HEK293 (cell line): ENCODE data around the gene DNAH1.

Experiments used
- CTCF ChIA-PET: fragments of 350-600 bp; formaldehyde crosslinking; extraction: SDS; loops from one replicate; lab custom pipeline; 2021; ENCODE audit warnings: antibody characterized with exemption; lab: Yijun Ruan, JAX
- POLR2A ChIA-PET: fragments of 300-600 bp; formaldehyde crosslinking; extraction: SDS; loops from one replicate; lab custom pipeline; 2020; ENCODE audit warnings: antibody characterized with exemption, inconsistent platforms; lab: Yijun Ruan, JAX
- H3K27ac ChIP-seq: fragments of 200-500 bp; sonication (Bioruptor generic); 2 replicates; pipeline ENCODE4 v1.5.1; 2014; ENCODE audit warnings: low read depth, low read length, control low read depth, inconsistent platforms; ENCODE audit errors: extremely low read depth
- H3K36me3 ChIP-seq, 2 experiments: fragments of 200-500 bp in 1 of 2; sonication (Bioruptor generic) in 1 of 2; 1 replicate in 1 of 2; 2 replicates in 1 of 2; pipeline ENCODE4 v1.5.1; 2014 to 2017; ENCODE audit warnings: inconsistent platforms in 2 of 2, low read length in 2 of 2; ENCODE audit not compliant: control insufficient read depth in 2 of 2, insufficient read depth in 1 of 2
- H3K4me1 ChIP-seq: fragments of 200-500 bp; sonication (Bioruptor generic); 2 replicates; pipeline ENCODE4 v1.5.1; 2014; ENCODE audit warnings: mild to moderate bottlenecking, low read length, inconsistent platforms; ENCODE audit not compliant: control insufficient read depth, insufficient read depth
- H3K4me3 ChIP-seq: 2 replicates; pipeline ENCODE4 v1.5.1; 2011; ENCODE audit warnings: low read depth, mild to moderate bottlenecking, control low read depth, low read length, moderate library complexity
- H3K9me3 ChIP-seq: fragments of 200-500 bp; sonication (Bioruptor generic); 2 replicates; pipeline ENCODE4 v1.5.1; 2014; ENCODE audit warnings: low read depth, low read length, inconsistent platforms; ENCODE audit not compliant: control insufficient read depth, insufficient read depth
- EGR2 ChIP-seq: fragments of 450-650 bp; formaldehyde crosslinking; IDR thresholded peaks from 2 replicates; pipeline ENCODE4 v1.5.1; 2016; ENCODE audit warnings: low read depth, missing biosample characterization, missing genetic modification characterization
- GLI2 ChIP-seq: fragments of 450-650 bp; formaldehyde crosslinking; IDR thresholded peaks from 2 replicates; pipeline ENCODE4; 2017; ENCODE audit warnings: missing biosample characterization, missing genetic modification characterization, low read depth, borderline replicate concordance
- KLF1 ChIP-seq: fragments of 450-650 bp; formaldehyde crosslinking; IDR thresholded peaks from 2 replicates; pipeline ENCODE4 v1.5.1; 2016; ENCODE audit warnings: missing biosample characterization, missing genetic modification characterization
- MZF1 ChIP-seq: fragments of 450-650 bp; formaldehyde crosslinking; IDR thresholded peaks from 2 replicates; pipeline ENCODE4 v1.5.1; 2017; ENCODE audit warnings: missing biosample characterization, missing genetic modification characterization, borderline replicate concordance
- PRDM1 ChIP-seq: fragments of 450-650 bp; formaldehyde crosslinking; IDR thresholded peaks from 2 replicates; pipeline ENCODE4; 2016; ENCODE audit warnings: missing biosample characterization, missing genetic modification characterization
- REPIN1 ChIP-seq: fragments of 450-650 bp; formaldehyde crosslinking; IDR thresholded peaks from 2 replicates; pipeline ENCODE4 v1.5.1; 2017; ENCODE audit warnings: missing biosample characterization, missing genetic modification characterization, low read depth
- WT1 ChIP-seq: fragments of 450-650 bp; formaldehyde crosslinking; IDR thresholded peaks from 2 replicates; pipeline ENCODE4 v1.5.1; 2016; ENCODE audit warnings: missing biosample characterization, missing genetic modification characterization
- YY1 ChIP-seq: fragments of 450-650 bp; formaldehyde crosslinking; IDR thresholded peaks from 2 replicates; pipeline ENCODE4 v1.5.1; 2018; ENCODE audit warnings: missing biosample characterization, missing genetic modification characterization
- ZFP69B ChIP-seq: fragments of 450-650 bp; formaldehyde crosslinking; IDR thresholded peaks from 2 replicates; pipeline ENCODE4 v1.5.1; 2016; ENCODE audit warnings: missing biosample characterization, missing genetic modification characterization
- ZNF140 ChIP-seq: fragments of 450-650 bp; formaldehyde crosslinking; IDR thresholded peaks from 2 replicates; pipeline ENCODE4 v1.5.1; 2016; ENCODE audit warnings: missing biosample characterization, missing genetic modification characterization
- ZNF174 ChIP-seq: fragments of 450-650 bp; formaldehyde crosslinking; IDR thresholded peaks from 2 replicates; pipeline ENCODE4 v1.5.0; 2017; ENCODE audit warnings: missing biosample characterization, mild to moderate bottlenecking, missing genetic modification characterization
- ZNF214 ChIP-seq: fragments of 450-650 bp; formaldehyde crosslinking; IDR thresholded peaks from 2 replicates; pipeline ENCODE4 v1.5.1; 2017; ENCODE audit warnings: missing biosample characterization, mild to moderate bottlenecking, missing genetic modification characterization, borderline replicate concordance
- ZNF239 ChIP-seq: fragments of 450-650 bp; formaldehyde crosslinking; IDR thresholded peaks from 2 replicates; pipeline ENCODE4 v1.5.1; 2016; ENCODE audit warnings: missing biosample characterization, missing genetic modification characterization
- ZNF248 ChIP-seq: fragments of 450-650 bp; formaldehyde crosslinking; IDR thresholded peaks from 2 replicates; pipeline ENCODE4 v1.5.1; 2017; ENCODE audit warnings: missing biosample characterization, missing genetic modification characterization
- ZNF292 ChIP-seq: fragments of 450-650 bp; formaldehyde crosslinking; IDR thresholded peaks from 2 replicates; pipeline ENCODE4 v1.5.1; 2016; ENCODE audit warnings: low read depth, missing biosample characterization, missing genetic modification characterization, borderline replicate concordance
- ZNF335 ChIP-seq: fragments of 450-650 bp; formaldehyde crosslinking; conservative IDR thresholded peaks from 2 replicates; pipeline ENCODE4 v1.5.1; 2016; ENCODE audit warnings: missing biosample characterization, missing genetic modification characterization
- ZNF350 ChIP-seq: fragments of 450-650 bp; formaldehyde crosslinking; IDR thresholded peaks from 2 replicates; pipeline ENCODE4 v1.5.0; 2017; ENCODE audit warnings: missing biosample characterization, mild to moderate bottlenecking, missing genetic modification characterization
- ZNF416 ChIP-seq: fragments of 450-650 bp; formaldehyde crosslinking; IDR thresholded peaks from 2 replicates; pipeline ENCODE4 v1.5.1; 2016; ENCODE audit warnings: missing biosample characterization, missing genetic modification characterization
- ZNF473 ChIP-seq: fragments of 450-650 bp; formaldehyde crosslinking; IDR thresholded peaks from 2 replicates; pipeline ENCODE4 v1.5.1; 2017; ENCODE audit warnings: missing biosample characterization, missing genetic modification characterization
- ZNF488 ChIP-seq: fragments of 450-650 bp; formaldehyde crosslinking; IDR thresholded peaks from 2 replicates; pipeline ENCODE4 v1.5.1; 2016; ENCODE audit warnings: missing biosample characterization, missing genetic modification characterization
- ZNF549 ChIP-seq: fragments of 450-650 bp; IDR thresholded peaks from 2 replicates; pipeline ENCODE4 v1.5.1; 2018; ENCODE audit warnings: missing biosample characterization, missing genetic modification characterization, mild to moderate bottlenecking, inconsistent platforms, moderate library complexity
- ZNF629 ChIP-seq: fragments of 450-650 bp; formaldehyde crosslinking; IDR thresholded peaks from 2 replicates; pipeline ENCODE4 v1.5.1; 2017; ENCODE audit warnings: missing biosample characterization, missing genetic modification characterization
- ZNF791 ChIP-seq: fragments of 450-650 bp; formaldehyde crosslinking; IDR thresholded peaks from 2 replicates; pipeline ENCODE4 v1.5.1; 2016; ENCODE audit warnings: missing biosample characterization, missing genetic modification characterization
- ZSCAN5A ChIP-seq: fragments of 450-650 bp; formaldehyde crosslinking; IDR thresholded peaks from 2 replicates; pipeline ENCODE4 v1.5.1; 2016; ENCODE audit warnings: missing biosample characterization, missing genetic modification characterization
- ZXDB ChIP-seq: fragments of 450-650 bp; formaldehyde crosslinking; IDR thresholded peaks from 2 replicates; pipeline ENCODE4 v1.5.1; 2016; ENCODE audit warnings: missing biosample characterization, missing genetic modification characterization
- TF ChIP-seq, protein P1 (sequence below): fragments of 450-650 bp; formaldehyde crosslinking; IDR thresholded peaks from 2 replicates; pipeline ENCODE4 v1.5.1; 2016; ENCODE audit warnings: missing biosample characterization, missing genetic modification characterization
- TF ChIP-seq, protein P2 (sequence below): fragments of 450-650 bp; formaldehyde crosslinking; IDR thresholded peaks from 2 replicates; pipeline ENCODE4 v1.5.1; 2016; ENCODE audit warnings: missing biosample characterization, missing genetic modification characterization

DNAH1 gene

GRCh38 chr3:52429031-52429430 lies 112.9 kb downstream of the DNAH1 start:
- ChIA-PET CTCF (interaction anchor here (1.0 to 5.3 kb wide), 8 partner anchors 10 to 114 kb away, joined by 3 to 97 read pairs (median 5); partner anchors contain the start of gene SEMA3G), POLR2A (no interaction called here)
- no peaks in the 10 kb centered on the region for H3K4me1 ChIP-seq

DNA sequence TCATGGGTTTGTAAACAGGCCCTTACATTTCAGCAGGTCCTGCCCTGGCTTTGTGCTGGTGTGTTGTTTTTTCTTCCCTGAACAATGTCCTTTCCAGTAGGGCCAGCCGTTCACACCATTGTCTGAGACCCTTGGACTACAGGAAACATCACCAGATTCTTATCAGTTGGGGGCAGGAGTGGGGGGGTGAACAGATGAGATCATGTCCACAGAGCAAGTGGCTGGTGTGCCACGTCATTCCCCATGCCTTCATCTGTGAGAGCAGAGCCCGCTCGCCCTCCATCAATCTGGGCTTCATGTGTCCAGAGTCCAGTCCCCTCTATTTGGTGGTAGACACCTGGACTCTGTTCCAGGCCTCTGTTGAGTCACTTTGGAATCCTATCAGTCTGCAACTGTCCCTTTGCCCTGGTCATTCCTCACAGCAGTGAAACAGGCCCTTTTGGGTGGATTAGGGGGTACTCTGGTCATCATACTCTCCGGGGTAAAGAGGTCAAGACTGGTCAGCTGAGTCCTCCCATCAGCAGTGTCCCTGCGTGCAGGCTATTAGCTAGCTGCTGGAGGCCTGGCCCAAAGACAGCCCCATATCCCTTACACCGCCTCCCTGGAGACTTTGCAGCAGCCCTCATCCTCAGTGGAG lies 113.8 kb downstream of the DNAH1 start:
- H3K36me3 ChIP-seq: no peaks in the 10 kb centered on the region
- CTCF ChIA-PET: interaction anchor here (1.8 to 7.4 kb wide), 4 partner anchors 17 to 28 kb away, joined by 3 to 97 read pairs (median 38); partner anchors contain the start of gene SEMA3G
- H3K27ac ChIP-seq: no peak overlapping the region
- no peaks in the 10 kb centered on the region for H3K9me3 ChIP-seq
- no peaks in the 10 kb centered on the region for H3K4me1 ChIP-seq
- TF ChIP-seq ZNF248: no peak
- TF ChIP-seq EGR2 (tag by site-specific recombination): no peak
- TF ChIP-seq, all 188 proteins: peak for 0
- POLR2A ChIA-PET: no interaction called here
- no peak overlapping the region for H3K4me3 ChIP-seq

More at GRCh38 chr3:52429031-52429430, 112.9 kb downstream of the DNAH1 start:
- Histone ChIP-seq H3K36me3 (no peaks in the 10 kb centered on the region), H3K27ac (no peak overlapping the region), H3K4me3 (no peak overlapping the region), H3K9me3 (no peaks in the 10 kb centered on the region)
- TF ChIP-seq ZNF416 (tag by site-specific recombination) (no peak), ZNF239 (tag by site-specific recombination) (no peak), REPIN1 (tag by site-specific recombination) (no peak), ZSCAN5A (no peak), GLI2 (tag by site-specific recombination) (no peak), MZF1 (tag by site-specific recombination) (no peak), ZNF335 (tag by site-specific recombination) (no peak)

DNA sequence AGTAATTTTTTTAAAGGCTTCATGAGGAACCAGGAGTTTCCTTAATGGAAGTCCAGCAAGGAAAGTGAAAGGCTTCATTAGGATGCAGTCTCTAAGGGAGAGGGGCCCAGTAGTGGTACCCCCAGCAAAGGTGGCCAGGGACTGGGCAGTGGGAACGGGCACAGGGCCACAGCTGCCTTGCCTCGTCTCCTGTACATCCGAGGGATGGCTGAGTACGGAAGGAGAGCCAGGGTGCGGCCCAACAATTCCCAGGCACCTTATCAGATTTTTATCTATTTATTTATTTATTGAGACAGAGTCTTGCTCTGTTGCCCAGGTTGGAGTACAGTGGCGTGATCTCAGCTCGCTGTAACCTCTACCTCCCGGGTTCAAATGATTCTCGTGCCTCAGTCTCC lies 114.3 kb downstream of the DNAH1 start:
- no peaks in the 10 kb centered on the region for H3K4me1 ChIP-seq
- no peak overlapping the region for H3K4me3 ChIP-seq
- H3K36me3 ChIP-seq: no peaks in the 10 kb centered on the region
- ChIA-PET CTCF (interaction anchor here (7.4 kb wide), 1 partner anchor 17 kb away, joined by 59 read pairs; the partner anchor contains the start of gene SEMA3G), POLR2A (no interaction called here)
- no peak overlapping the region for H3K27ac ChIP-seq
- no peaks in the 10 kb centered on the region for H3K9me3 ChIP-seq
- TF ChIP-seq, protein P1, sequence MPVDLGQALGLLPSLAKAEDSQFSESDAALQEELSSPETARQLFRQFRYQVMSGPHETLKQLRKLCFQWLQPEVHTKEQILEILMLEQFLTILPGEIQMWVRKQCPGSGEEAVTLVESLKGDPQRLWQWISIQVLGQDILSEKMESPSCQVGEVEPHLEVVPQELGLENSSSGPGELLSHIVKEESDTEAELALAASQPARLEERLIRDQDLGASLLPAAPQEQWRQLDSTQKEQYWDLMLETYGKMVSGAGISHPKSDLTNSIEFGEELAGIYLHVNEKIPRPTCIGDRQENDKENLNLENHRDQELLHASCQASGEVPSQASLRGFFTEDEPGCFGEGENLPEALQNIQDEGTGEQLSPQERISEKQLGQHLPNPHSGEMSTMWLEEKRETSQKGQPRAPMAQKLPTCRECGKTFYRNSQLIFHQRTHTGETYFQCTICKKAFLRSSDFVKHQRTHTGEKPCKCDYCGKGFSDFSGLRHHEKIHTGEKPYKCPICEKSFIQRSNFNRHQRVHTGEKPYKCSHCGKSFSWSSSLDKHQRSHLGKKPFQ (tag by site-specific recombination): no peak
- TF ChIP-seq WT1: no peak
- TF ChIP-seq ZNF140: no peak
- no peak for TF ChIP-seq YY1 (tag by site-specific recombination)
- no peak for TF ChIP-seq ZNF791 (tag by site-specific recombination)
- TF ChIP-seq ZNF473: no peak
- no peak for TF ChIP-seq ZNF350 (tag by site-specific recombination)
- no peak for TF ChIP-seq ZNF292 (tag by site-specific recombination)
- no peak for TF ChIP-seq ZNF174 (tag by site-specific recombination)
- TF ChIP-seq ZNF488 (tag by site-specific recombination): no peak
- no peak for TF ChIP-seq ZFP69B (tag by site-specific recombination)
- no peak for TF ChIP-seq ZNF214 (tag by site-specific recombination)
- TF ChIP-seq ZNF629 (tag by site-specific recombination): no peak
- TF ChIP-seq KLF1 (tag by site-specific recombination): no peak
- TF ChIP-seq, protein P2, sequence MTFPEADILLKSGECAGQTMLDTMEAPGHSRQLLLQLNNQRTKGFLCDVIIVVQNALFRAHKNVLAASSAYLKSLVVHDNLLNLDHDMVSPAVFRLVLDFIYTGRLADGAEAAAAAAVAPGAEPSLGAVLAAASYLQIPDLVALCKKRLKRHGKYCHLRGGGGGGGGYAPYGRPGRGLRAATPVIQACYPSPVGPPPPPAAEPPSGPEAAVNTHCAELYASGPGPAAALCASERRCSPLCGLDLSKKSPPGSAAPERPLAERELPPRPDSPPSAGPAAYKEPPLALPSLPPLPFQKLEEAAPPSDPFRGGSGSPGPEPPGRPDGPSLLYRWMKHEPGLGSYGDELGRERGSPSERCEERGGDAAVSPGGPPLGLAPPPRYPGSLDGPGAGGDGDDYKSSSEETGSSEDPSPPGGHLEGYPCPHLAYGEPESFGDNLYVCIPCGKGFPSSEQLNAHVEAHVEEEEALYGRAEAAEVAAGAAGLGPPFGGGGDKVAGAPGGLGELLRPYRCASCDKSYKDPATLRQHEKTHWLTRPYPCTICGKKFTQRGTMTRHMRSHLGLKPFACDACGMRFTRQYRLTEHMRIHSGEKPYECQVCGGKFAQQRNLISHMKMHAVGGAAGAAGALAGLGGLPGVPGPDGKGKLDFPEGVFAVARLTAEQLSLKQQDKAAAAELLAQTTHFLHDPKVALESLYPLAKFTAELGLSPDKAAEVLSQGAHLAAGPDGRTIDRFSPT (tag by site-specific recombination): no peak
- no peak for TF ChIP-seq ZNF549 (tag by site-specific recombination)
- TF ChIP-seq ZXDB: no peak
- no peak for TF ChIP-seq PRDM1
